Stimulated activated naive B cell treated with anti-CD40 and anti-IgM and Interleukin-4, amounts not matched to agents 10 μg/mL and 1 μg/mL and 100 μg/mL, for 72 hours (primary cell): ENCODE data around the gene WNT7B.

Source experiments
- ATAC-seq, 2 donors: fragments of 150-1000 bp; cut with Tn5 transposase; replicated peaks; 2 replicates each; pipeline ENCODE4 v1.10.0; 2021; ENCODE audit warnings: moderate library complexity in 1 of 2
- DNase-seq: peaks from one replicate; pipeline ENCODE4 v3.0.0; 2021
- H3K27ac Mint-ChIP-seq: one replicate; pipeline ENCODE4 v1.8.0; 2022; ENCODE audit warnings: mild to moderate bottlenecking, mixed read lengths
- H3K27me3 Mint-ChIP-seq, 2 donors: one replicate each; pipeline ENCODE4 v1.8.0; 2022; ENCODE audit warnings: mixed read lengths in 2 of 2
- H3K36me3 Mint-ChIP-seq, 2 donors: one replicate each; pipeline ENCODE4 v1.8.0; 2022; ENCODE audit warnings: mixed read lengths in 2 of 2, mild to moderate bottlenecking in 1 of 2
- H3K4me1 Mint-ChIP-seq, 2 donors: one replicate each; pipeline ENCODE4 v1.8.0; 2022; ENCODE audit warnings: mixed read lengths in 2 of 2, mild to moderate bottlenecking in 1 of 2
- H3K4me3 Mint-ChIP-seq, 2 donors: one replicate each; pipeline ENCODE4 v1.8.0; 2022; ENCODE audit warnings: mild to moderate bottlenecking in 2 of 2, mixed read lengths in 2 of 2, moderate library complexity in 1 of 2
- H3K9me3 Mint-ChIP-seq, 2 donors: one replicate each; pipeline ENCODE4 v1.8.0; 2022; ENCODE audit warnings: mixed read lengths in 2 of 2, mild to moderate bottlenecking in 1 of 2

The WNT7B gene

DNA sequence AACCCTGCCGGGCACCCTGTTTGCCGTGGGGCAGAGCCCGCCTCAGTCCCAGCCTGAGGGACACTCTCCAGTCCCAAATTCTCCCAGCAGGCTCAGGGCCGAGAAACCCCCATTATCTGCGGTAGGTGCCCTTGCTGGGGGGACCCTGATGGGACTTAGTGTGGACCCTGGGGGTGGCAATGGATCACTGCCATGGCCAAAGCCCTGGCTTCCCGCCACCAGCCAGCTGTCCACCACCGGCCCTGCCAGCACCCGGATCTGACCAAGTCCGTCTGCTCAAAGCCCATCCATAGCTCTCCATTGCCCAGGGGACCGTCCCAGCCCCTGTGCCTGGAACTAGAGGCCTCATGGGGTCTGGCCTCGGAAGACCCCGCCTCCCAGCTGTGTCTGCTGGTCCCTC is 24.4 kb downstream of the WNT7B start:
- no peak overlapping the region for H3K4me3 Mint-ChIP-seq
- H3K9me3 Mint-ChIP-seq = no peaks in the 10 kb centered on the region
- no peak for ATAC-seq
- peaks cover 33 to 70% of the 10 kb centered on the region in 2 donors for H3K27me3 Mint-ChIP-seq
- H3K36me3 Mint-ChIP-seq = no peaks in the 10 kb centered on the region
- no peak for DNase-seq
- peaks cover 20 to 22% of the 10 kb centered on the region in 2 donors for H3K4me1 Mint-ChIP-seq
- H3K27ac Mint-ChIP-seq = no peak overlapping the region

DNA sequence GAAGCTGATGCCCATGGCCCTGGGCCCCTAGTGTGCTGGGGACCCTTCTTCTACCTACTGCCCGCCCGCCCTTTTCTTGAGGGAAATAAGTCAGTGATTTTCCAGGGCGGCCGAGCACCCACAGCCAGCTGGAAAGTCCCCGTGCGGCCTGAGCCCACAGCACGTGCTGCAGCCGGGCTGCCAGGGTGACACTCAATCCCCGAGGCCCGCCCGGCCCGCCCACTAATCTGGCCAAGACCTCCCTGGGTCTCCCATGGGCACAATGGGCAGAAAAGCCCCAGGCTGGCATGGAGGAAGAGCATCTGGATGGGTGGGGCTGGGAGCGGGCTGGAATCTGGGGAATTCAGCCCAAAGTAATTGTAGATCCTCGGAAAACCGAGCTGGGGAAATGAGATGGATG is 24.8 kb downstream of the WNT7B start:
- ATAC-seq (no peak), DNase-seq (no peak)
- Mint-ChIP-seq H3K27ac (no peak overlapping the region), H3K4me1 (peaks cover 24 to 26% of the 10 kb centered on the region in 2 donors), H3K4me3 (no peak overlapping the region), H3K9me3 (no peaks in the 10 kb centered on the region), H3K27me3 (peaks cover 34 to 71% of the 10 kb centered on the region in 2 donors), H3K36me3 (no peaks in the 10 kb centered on the region)

DNA sequence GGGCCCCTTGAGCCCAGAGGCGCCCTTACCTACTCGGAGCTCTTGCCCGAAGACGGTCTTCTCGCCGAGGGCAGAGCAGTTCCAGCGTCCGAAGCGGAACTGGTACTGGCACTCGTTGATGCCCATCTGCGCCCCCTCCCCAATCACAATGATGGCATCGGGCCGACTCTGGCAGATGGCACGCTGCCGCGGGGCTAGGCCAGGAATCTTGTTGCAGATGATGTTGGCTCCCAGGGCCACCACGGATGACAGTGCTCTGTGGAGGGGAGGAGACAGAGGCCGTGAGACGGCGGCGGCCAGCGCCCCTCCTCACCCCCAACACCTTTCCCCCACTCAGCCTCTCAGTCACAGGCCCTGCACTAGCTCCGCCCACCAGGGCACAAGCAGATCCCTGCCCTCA is 27.1 kb downstream of the WNT7B start:
- Mint-ChIP-seq H3K27ac (no peak overlapping the region), H3K27me3 (peaks cover 25 to 58% of the 10 kb centered on the region in 2 donors), H3K4me3 (no peak overlapping the region), H3K9me3 (no peaks in the 10 kb centered on the region), H3K36me3 (no peaks in the 10 kb centered on the region), H3K4me1 (peaks cover 27 to 29% of the 10 kb centered on the region in 2 donors)
- no peak for DNase-seq
- ATAC-seq = no peak

DNA sequence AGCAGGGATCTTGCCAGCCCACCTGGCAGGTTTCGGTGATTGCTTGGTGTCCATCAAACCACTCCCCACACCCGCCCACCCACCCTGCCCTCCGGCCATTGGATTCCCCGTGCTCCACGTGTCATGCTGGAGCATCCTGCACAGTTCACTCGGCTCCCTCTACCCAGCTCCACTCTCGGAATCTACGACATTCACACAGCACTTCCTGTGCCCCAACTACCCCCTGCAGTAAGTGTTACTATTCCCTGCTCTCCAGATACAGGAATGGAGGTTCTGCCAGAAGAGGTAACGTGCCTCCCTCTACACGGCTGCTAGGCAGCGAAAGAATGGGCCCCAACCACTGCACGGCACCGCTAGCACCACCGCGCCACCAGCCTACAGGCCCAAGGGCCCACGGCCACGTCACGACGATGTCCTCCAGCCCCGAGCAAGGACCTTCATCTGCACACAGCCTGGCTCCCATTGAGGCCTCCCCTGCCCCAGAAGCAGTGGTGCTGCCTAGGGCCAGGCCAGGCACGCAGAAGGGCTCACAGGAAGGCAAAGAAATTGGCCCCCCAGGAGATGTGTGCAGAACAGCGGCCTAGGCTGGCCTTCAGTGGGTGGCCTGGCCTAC is 27.6 kb downstream of the WNT7B start:
- no peak for DNase-seq
- no peaks in the 10 kb centered on the region for H3K36me3 Mint-ChIP-seq
- no peaks in the 10 kb centered on the region for H3K9me3 Mint-ChIP-seq
- peak overlapping the region; percentile 31 for H3K27ac Mint-ChIP-seq
- ATAC-seq = no peak
- peaks cover 27 to 29% of the 10 kb centered on the region in 2 donors for H3K4me1 Mint-ChIP-seq
- H3K27me3 Mint-ChIP-seq = peaks cover 25 to 52% of the 10 kb centered on the region in 2 donors
- no peak overlapping the region for H3K4me3 Mint-ChIP-seq

DNA sequence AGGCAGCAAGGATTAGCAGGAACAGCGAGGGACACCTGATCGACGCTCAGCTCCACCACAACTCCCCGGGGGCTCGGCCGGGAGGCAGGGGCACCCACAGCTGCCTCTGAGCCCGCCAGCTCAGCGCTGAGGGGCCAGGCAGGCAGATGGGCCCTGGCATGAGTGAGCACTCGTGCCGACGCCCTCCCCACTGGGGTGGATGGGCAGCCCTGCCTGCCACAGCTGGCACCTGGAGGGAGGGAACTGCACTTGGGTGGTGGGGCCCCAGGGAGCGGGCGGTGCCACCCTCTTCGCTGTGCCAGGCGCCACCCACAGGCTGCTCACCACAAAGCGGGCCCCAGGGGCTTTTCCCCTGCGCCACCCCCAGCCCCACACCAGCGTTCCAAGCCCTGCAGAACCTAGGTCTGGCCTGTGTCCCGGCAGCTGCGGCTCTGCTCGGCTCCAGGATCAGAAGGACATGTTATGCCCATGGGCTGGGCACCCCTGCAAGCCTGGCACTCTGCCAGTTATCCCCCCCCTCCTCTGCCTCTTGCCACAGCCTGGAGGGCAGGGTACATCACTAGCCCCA is 28.8 kb downstream of the WNT7B start:
- Mint-ChIP-seq H3K27me3 (peaks cover 16 to 40% of the 10 kb centered on the region in 2 donors), H3K27ac (no peak overlapping the region), H3K4me3 (peak overlapping the region in 1 of 2 donors; percentile 54), H3K9me3 (no peaks in the 10 kb centered on the region), H3K36me3 (no peaks in the 10 kb centered on the region), H3K4me1 (peaks cover 27% of the 10 kb centered on the region in 2 donors)
- ATAC-seq = peak; percentile 73 to 78
- DNase-seq = peak; percentile 32

DNA sequence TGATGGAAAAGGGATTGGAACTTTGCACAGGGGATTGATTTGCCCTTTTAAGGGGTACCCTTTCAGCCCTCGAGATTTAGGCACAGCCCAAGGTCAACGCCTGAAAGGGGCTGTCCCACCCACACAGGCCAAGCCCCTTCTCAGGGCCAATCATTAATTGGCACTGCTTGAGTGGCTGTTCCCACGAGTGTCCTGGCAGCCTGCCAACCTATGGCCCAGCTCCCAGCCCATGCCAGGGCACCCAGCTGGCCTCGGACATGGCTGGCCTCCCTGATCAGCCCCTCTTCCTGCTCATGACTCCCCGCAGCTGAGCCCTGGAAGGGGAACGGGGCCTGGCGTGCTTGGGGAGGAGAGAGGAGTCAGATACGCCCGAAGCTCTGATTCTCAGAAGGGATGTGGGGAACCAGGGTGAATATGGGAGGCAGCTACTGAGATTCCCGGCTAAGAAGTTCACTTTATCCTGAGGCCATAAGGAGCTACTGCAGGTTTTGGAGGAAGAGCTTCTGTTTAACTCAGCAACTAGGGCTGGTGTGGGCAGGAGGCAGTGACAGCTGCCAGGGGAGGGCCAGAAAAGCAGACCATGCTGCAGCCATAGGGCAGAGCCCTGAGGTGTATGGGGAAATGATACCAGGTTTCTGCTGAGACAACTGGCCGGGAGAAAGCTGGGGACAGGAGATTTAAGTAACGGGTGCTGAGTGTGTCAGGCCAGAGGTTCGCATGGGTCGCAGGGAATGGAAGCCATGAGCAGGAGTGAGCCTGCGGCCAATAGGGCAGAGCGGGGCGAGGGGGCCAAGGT is 30.0 kb downstream of the WNT7B start:
- Mint-ChIP-seq H3K27me3 (peaks cover 8 to 31% of the 10 kb centered on the region in 2 donors), H3K36me3 (no peaks in the 10 kb centered on the region), H3K4me1 (peaks cover 25 to 27% of the 10 kb centered on the region in 2 donors), H3K4me3 (peak overlapping the region in 1 of 2 donors; percentile 33), H3K27ac (no peak overlapping the region), H3K9me3 (no peaks in the 10 kb centered on the region)
- DNase-seq (no peak), ATAC-seq (peak; percentile 66 to 72)

DNA sequence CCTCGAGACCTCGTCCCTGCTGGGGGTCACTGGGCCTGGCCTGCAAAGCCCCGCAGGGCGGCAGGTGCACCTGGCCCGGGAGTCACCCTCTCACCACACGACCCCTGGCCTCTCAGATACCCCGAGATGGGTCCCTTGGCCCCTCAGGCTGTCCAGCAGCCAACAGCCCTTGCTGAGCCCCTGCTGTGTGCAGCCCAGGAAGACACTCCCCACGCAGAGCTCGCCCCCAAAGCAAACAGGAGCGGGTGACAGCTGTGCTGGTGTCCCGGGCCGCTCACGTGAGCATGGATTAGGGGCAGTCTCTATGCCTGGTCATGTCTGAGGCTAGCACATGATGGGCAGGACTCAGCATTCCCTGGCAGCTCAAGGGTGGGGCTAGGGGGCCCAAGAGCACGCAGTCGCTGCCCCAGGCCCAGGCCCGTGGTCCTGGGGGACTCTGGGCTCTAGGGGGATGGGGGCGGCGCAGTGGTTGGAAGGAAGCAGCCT is 31.3 kb downstream of the WNT7B start:
- DNase-seq (no peak), ATAC-seq (no peak)
- Mint-ChIP-seq H3K27ac (no peak overlapping the region), H3K27me3 (peaks cover 12 to 18% of the 10 kb centered on the region in 2 donors), H3K9me3 (no peaks in the 10 kb centered on the region), H3K36me3 (no peaks in the 10 kb centered on the region), H3K4me3 (no peak overlapping the region), H3K4me1 (peaks cover 25 to 27% of the 10 kb centered on the region in 2 donors)

DNA sequence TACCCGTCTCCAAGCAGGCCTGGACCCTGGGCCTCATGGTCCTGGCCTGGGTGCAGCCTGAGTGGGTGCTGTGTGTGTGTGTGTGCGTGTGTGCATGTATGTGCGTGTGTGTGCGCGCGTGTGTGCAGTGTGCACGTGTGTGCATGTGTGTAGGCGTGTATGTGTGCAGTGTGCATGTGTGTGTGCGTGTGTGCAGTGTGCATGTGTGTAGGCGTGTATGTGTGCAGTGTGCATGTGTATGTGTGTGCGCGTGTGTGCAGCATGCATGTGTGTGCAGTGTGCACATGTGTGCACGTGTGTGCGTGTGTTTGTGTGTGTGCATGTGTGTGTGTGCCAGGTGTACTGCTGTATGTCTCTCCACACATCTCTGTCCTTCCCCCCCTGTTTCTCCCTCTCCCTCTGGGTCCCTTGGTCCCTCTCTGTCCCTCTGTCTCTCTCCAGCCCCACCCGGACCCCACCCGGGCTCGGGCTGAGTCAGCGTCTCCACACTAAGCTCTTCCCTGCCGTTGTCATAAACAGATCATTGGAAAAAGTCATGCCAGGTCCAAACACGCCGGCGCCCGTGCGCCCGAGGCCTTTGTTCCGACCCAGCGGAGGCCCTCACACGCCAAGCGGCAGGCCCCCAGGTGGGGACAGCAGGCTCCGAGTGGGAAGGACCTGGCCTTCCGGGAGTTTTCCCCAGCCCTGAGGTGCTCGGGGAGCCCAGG is 34.0 kb downstream of the WNT7B start:
- peaks cover 2 to 4% of the 10 kb centered on the region in 2 donors for H3K9me3 Mint-ChIP-seq
- no peak overlapping the region for H3K4me3 Mint-ChIP-seq
- ATAC-seq = no peak
- no peak overlapping the region for H3K27ac Mint-ChIP-seq
- peaks cover 1 to 2% of the 10 kb centered on the region in 2 donors for H3K36me3 Mint-ChIP-seq
- DNase-seq = no peak
- H3K27me3 Mint-ChIP-seq = peaks cover 12 to 16% of the 10 kb centered on the region in 2 donors
- H3K4me1 Mint-ChIP-seq = peaks cover 10% of the 10 kb centered on the region in 2 donors

DNA sequence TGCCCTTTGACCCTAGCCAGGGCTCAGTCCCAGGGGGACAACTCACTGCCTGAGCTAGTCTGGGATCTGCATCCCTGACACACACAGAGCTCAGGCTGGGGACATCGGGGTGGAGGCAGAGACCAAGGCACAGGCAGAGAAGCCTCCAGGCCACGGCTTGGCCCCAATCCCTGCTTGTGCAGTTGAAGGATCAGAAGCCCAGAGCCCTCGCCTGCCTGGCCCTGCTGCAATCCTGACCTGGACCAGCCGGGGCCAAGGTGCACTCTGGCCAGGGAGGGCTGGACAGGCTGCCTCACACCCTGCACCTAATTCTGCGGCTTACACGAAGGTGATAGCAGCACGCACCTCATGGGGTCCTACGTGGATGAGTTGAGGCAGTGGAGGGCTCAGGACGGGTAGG is 34.6 kb downstream of the WNT7B start:
- no peak for ATAC-seq
- peaks cover 2 to 3% of the 10 kb centered on the region in 2 donors for H3K36me3 Mint-ChIP-seq
- DNase-seq = no peak
- no peak overlapping the region for H3K27ac Mint-ChIP-seq
- H3K9me3 Mint-ChIP-seq = peaks cover 3 to 5% of the 10 kb centered on the region in 2 donors
- H3K4me3 Mint-ChIP-seq = no peak overlapping the region
- H3K27me3 Mint-ChIP-seq = peaks cover 10 to 15% of the 10 kb centered on the region in 2 donors
- peaks cover 4 to 5% of the 10 kb centered on the region in 2 donors for H3K4me1 Mint-ChIP-seq

DNA sequence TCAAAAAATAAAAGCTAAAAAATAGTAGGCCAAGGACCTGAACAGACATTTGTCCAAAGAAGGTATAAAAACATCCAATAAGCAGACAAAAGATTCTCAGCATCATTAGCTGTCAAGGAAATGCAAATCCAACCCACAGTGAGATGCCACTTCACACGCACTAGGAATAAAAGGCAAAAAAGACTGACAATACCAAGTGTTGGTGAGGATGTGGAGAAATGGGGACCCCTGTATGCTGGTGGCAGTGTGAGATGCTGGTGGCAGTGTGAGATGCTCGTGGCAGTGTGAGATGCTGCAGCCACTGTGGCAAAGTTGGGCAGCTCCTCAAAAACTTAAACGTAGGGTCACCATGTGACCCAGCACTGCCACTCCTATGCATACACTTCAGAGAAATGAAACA is 38.0 kb downstream of the WNT7B start:
- Mint-ChIP-seq H3K27ac (no peak overlapping the region), H3K4me3 (no peak overlapping the region), H3K36me3 (peaks cover 2 to 3% of the 10 kb centered on the region in 2 donors), H3K27me3 (peaks cover 22 to 26% of the 10 kb centered on the region in 2 donors), H3K9me3 (peaks cover 3 to 5% of the 10 kb centered on the region in 2 donors), H3K4me1 (no peaks in the 10 kb centered on the region)
- DNase-seq (no peak), ATAC-seq (no peak)

DNA sequence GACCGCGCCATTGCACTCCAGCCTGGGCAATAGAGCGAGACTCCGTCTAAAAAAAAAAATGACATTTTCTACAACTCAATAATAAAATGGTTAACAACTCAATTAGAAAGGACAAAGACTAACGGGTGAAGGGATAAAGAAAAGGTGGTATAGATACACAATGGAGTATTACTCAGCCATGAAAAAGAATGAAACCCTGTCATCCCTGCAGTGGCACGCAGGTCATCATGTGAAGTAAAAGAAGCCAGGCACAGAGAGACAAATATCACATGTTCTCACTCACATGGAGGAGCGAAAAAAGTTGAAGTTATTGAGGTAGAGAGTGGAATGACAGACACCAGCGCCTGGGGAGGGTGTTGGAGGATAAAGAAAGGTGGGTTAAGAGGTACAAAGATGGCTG is 39.0 kb downstream of the WNT7B start:
- DNase-seq (no peak), ATAC-seq (no peak)
- H3K27ac Mint-ChIP-seq = no peak overlapping the region
- peaks cover 3 to 5% of the 10 kb centered on the region in 2 donors for H3K9me3 Mint-ChIP-seq
- H3K27me3 Mint-ChIP-seq = peaks cover 32 to 35% of the 10 kb centered on the region in 2 donors
- H3K36me3 Mint-ChIP-seq = peaks cover 2 to 3% of the 10 kb centered on the region in 2 donors
- H3K4me1 Mint-ChIP-seq = no peaks in the 10 kb centered on the region
- H3K4me3 Mint-ChIP-seq = no peak overlapping the region

DNA sequence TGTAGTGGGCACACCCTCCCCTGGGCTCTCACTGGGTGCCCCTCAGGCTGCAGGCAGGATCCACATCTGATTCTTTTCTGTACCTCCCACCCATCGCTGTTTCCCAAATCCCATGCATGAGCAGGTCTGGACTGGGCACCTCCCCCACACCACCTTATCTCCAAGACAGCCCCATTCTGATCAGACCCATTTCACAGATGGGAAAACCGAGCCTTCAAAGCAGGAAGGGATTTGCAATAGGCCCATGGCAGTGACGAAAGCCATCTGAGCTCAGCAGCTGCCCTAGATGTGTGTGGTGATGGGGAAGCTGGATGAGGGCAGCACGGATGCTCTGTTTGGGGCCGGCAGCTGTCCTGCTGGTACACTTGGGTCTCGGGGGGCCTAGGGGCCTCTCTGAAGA is 41.4 kb downstream of the WNT7B start:
- peak overlapping the region; percentile 25 for H3K27ac Mint-ChIP-seq
- no peak for ATAC-seq

DNA sequence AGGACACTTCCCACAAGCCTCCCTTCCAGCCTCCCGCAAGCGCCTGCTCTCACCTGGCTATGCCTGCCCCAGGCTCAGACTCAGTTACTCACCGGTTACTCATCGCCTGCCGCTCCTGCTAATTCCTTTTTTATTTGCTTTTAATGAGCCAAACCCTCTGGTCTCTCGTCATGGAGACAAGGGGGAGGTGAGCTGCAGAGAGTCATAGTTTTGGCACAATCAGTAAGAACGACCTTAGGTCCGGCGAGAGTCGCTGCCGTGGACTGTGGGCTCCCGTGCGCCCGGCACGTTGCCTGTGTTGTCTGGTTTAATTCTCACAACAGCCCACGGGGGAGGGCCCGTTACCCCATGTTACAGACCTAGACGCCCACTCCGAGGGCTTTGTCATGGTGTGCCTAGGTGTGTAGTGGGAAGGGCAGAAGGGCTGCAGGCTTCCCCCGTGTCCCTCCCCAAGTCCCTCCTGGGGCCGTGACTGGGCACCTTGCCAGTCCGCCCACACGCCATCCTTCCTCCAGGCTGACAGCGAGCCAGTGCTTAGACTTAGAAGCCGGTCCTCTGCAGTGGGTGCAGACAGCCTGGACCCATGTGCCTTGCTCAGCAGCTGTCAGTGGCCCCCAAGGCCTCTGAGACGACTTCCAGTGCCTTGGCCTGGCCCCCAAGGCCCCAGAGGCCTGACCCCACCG is 42.2 kb downstream of the WNT7B start:
- Mint-ChIP-seq H3K9me3 (peaks cover 3 to 7% of the 10 kb centered on the region in 2 donors), H3K27ac (no peak overlapping the region), H3K27me3 (peaks cover 40 to 58% of the 10 kb centered on the region in 2 donors), H3K4me3 (no peak overlapping the region), H3K36me3 (peaks cover 2 to 3% of the 10 kb centered on the region in 2 donors), H3K4me1 (peaks cover 1 to 7% of the 10 kb centered on the region in 2 donors)
- no peak for DNase-seq
- no peak for ATAC-seq

More for the DNA sequence above, 41.4 kb downstream of the WNT7B start:
- Mint-ChIP-seq H3K4me1 (peaks cover 1 to 7% of the 10 kb centered on the region in 2 donors), H3K27me3 (peaks cover 39 to 52% of the 10 kb centered on the region in 2 donors), H3K36me3 (peaks cover 2 to 3% of the 10 kb centered on the region in 2 donors), H3K9me3 (peaks cover 3 to 5% of the 10 kb centered on the region in 2 donors), H3K4me3 (no peak overlapping the region)
- no peak for DNase-seq
